B cell (primary cell): ENCODE data around the gene GRK5. TPM values are rescaled to one million over a fixed set of nuclear protein-coding genes. Genes with fewer than 3 reads are reported as not detected.
A peak's percentile ranks its signal among the peaks of the same experiment; 100 is the strongest.

Experiments used
- ATAC-seq: fragments of 200-7000 bp; cut with Tn5 transposase; one replicate; pipeline ENCODE4 v1.10.0; 2021; ENCODE audit warnings: low read depth, mild to moderate bottlenecking, moderate number of reproducible peaks, moderate library complexity
- CTCF ChIA-PET: fragments of 350-600 bp; sonication (Branson Sonifier 250); formaldehyde crosslinking; loops from one replicate; lab custom pipeline; 2021; ENCODE audit warnings: antibody characterized with exemption, inconsistent platforms; lab: Charles Lee
- POLR2A ChIA-PET: fragments of 350-600 bp; sonication (Branson Sonifier 250); formaldehyde crosslinking; loops from one replicate; lab custom pipeline; 2021; ENCODE audit warnings: antibody characterized with exemption; lab: Charles Lee
- DNase-seq: peaks from one replicate; pipeline ENCODE4 v3.0.0; 2013
- H2AFZ ChIP-seq: 2 replicates; pipeline ENCODE4 v1.6.1; 2012; ENCODE audit warnings: mild to moderate bottlenecking, low read depth, low read length; ENCODE audit not compliant: insufficient read depth, poor library complexity, severe bottlenecking
- H3K27ac ChIP-seq, 2 donors: 1 replicate in 1 of 2; 2 replicates in 1 of 2; pipeline ENCODE4 v1.5.1; 2012 to 2013; ENCODE audit warnings: low read length in 2 of 2, mild to moderate bottlenecking in 2 of 2, moderate library complexity in 1 of 2
- H3K27me3 ChIP-seq, 4 experiments: fragments of 200-600 bp in 1 of 4; sonication (generic) in 1 of 4; replicated peaks in 1 of 4; 1 replicate in 2 of 4; 2 replicates in 2 of 4; pipeline versions ENCODE4 v1.6.1 to v1.7.0; 2013 to 2016; ENCODE audit warnings: low read length in 3 of 4, mild to moderate bottlenecking in 2 of 4, mixed read lengths in 1 of 4, moderate library complexity in 1 of 4; ENCODE audit not compliant: insufficient read depth in 4 of 4, control insufficient read depth in 3 of 4; ENCODE audit errors: control extremely low read depth in 1 of 4
- H3K36me3 ChIP-seq, 2 experiments: replicated peaks in 1 of 2; 1 replicate in 1 of 2; 2 replicates in 1 of 2; pipeline versions ENCODE4 v1.6.1 to v1.7.1; 2013; ENCODE audit warnings: low read length in 1 of 2; ENCODE audit not compliant: insufficient read depth in 2 of 2, control insufficient read depth in 1 of 2; ENCODE audit errors: control extremely low read depth in 1 of 2, extremely low read depth in 1 of 2
- H3K4me1 ChIP-seq, 2 donors: fragments of 200-600 bp in 1 of 2; sonication (generic) in 1 of 2; 1 replicate in 1 of 2; 2 replicates in 1 of 2; pipeline versions ENCODE4 v1.5.1 to v1.6.1; 2013 to 2017; ENCODE audit warnings: low read length in 2 of 2; ENCODE audit not compliant: control insufficient read depth in 2 of 2, insufficient read depth in 2 of 2
- H3K4me2 ChIP-seq: replicated peaks from 2 replicates; pipeline ENCODE3; 2012; ENCODE audit warnings: mild to moderate bottlenecking, low read depth, low read length; ENCODE audit not compliant: poor library complexity, severe bottlenecking
- H3K4me3 ChIP-seq, 5 experiments: fragments of 200-600 bp in 1 of 5; sonication (generic) in 1 of 5; 1 replicate in 3 of 5; 2 replicates in 2 of 5; pipeline versions ENCODE4 v1.5.1 to v1.7.0; 2011 to 2016; ENCODE audit warnings: low read length in 4 of 5, mild to moderate bottlenecking in 4 of 5, low read depth in 2 of 5, control low read depth in 1 of 5, moderate library complexity in 1 of 5; ENCODE audit not compliant: insufficient read depth in 1 of 5; ENCODE audit errors: control extremely low read depth in 1 of 5, extremely low read depth in 1 of 5
- H3K79me2 ChIP-seq: fragments of 200-600 bp; sonication (generic); one replicate; pipeline ENCODE4 v1.6.0; 2016; ENCODE audit warnings: low read length; ENCODE audit not compliant: control insufficient read depth, insufficient read depth
- H3K9ac ChIP-seq: fragments of 200-600 bp; sonication (generic); 2 replicates; pipeline ENCODE4 v1.6.1; 2017; ENCODE audit warnings: mild to moderate bottlenecking, low read length, moderate library complexity
- H3K9me3 ChIP-seq, 3 donors: one replicate each; pipeline versions ENCODE4 v1.6.1 to v1.7.1; 2013; ENCODE audit warnings: low read length in 2 of 3; ENCODE audit not compliant: control insufficient read depth in 2 of 3, insufficient read depth in 1 of 3; ENCODE audit errors: control extremely low read depth in 1 of 3
- H4K20me1 ChIP-seq: 2 replicates; pipeline ENCODE4 v1.6.0; 2012; ENCODE audit warnings: mild to moderate bottlenecking, low read length; ENCODE audit not compliant: insufficient read depth, control insufficient read depth, poor library complexity, severe bottlenecking
- H3K27ac Mint-ChIP-seq: one replicate; pipeline ENCODE4 v1.8.0; 2021; ENCODE audit warnings: mixed read lengths
- H3K27me3 Mint-ChIP-seq: one replicate; pipeline ENCODE4 v1.8.0; 2021; ENCODE audit warnings: mixed read lengths
- H3K4me1 Mint-ChIP-seq: one replicate; pipeline ENCODE4 v1.8.0; 2021; ENCODE audit warnings: mixed read lengths
- H3K4me3 Mint-ChIP-seq: one replicate; pipeline ENCODE4 v1.8.0; 2021; ENCODE audit warnings: mixed read lengths
- H3K9me3 Mint-ChIP-seq: one replicate; pipeline ENCODE4 v1.8.0; 2022; ENCODE audit warnings: mixed read lengths; ENCODE audit not compliant: insufficient read depth
- EZH2 ChIP-seq: IDR thresholded peaks from 2 replicates; pipeline ENCODE4 v1.6.1; 2012; ENCODE audit warnings: borderline replicate concordance, low read depth, mild to moderate bottlenecking, moderate library complexity, low read length; ENCODE audit not compliant: insufficient read depth, poor library complexity, severe bottlenecking
- WGBS: methylation state at CpG from one replicate; pipeline ENCODE4 v1.1.5; 2013; ENCODE audit warnings: missing lambda C conversion rate; ENCODE audit not compliant: insufficient coverage; 5-methylcytosine and 5-hydroxymethylcytosine counted together
- intact Hi-C: fragments of 100-400 bp; cut with micrococcal nuclease; formaldehyde crosslinking; loops from one replicate; pipeline ENCODE4 v1.10.0; 2022
- polyA plus RNA-seq: library from polyadenylated mRNA; depleted of rRNA; stranded (reverse); fragments of >200 nt; gene quantifications from 2 replicates; pipeline ENCODE4 v1.2.3, GENCODE V29; 2012
- total RNA-seq, 2 donors: library from RNA; stranded (reverse); fragments of 120-200 nt in 1 of 2; gene quantifications; 1 replicate in 1 of 2; 2 replicates in 1 of 2; pipeline versions ENCODE4 v1.2.3 to v1.2.4, GENCODE V29; 2013 to 2022
- TF ChIP-seq, protein P1 (sequence below): fragments of 200-600 bp; IDR thresholded peaks from one replicate; pipeline ENCODE4 v1.8.0; 2022; ENCODE audit warnings: antibody characterized with exemption, mild to moderate bottlenecking

The GRK5 gene
- total and polyA plus RNA-seq, 2 donors (not counting 1 experiment from before 2014, with no cell fraction given) = 21.9 to 54.8 TPM

- Histone ChIP-seq H3K4me3 (no peak overlapping the region), H3K27me3 (no peaks in the 10 kb centered on the region), H3K4me1 (peaks cover 0 to 6% of the 10 kb centered on the region in 2 donors), H3K4me2 (no peak overlapping the region), H3K9me3 (peaks cover 0 to 3% (median 0%) of the 10 kb centered on the region in 3 donors), H3K36me3 (peaks cover 0 to 6% of the 10 kb centered on the region in 2 experiments), H3K27ac (no peak overlapping the region), H2AFZ (no peak overlapping the region), H4K20me1 (peaks cover 31% of the 10 kb centered on the region), H3K9ac (no peak overlapping the region), H3K79me2 (peaks cover 94% of the 10 kb centered on the region)
- peak overlapping the region; percentile 65 for H3K27ac Mint-ChIP-seq
- ChIA-PET CTCF (no interaction called here), POLR2A (no interaction called here)
- TF ChIP-seq, protein P1, sequence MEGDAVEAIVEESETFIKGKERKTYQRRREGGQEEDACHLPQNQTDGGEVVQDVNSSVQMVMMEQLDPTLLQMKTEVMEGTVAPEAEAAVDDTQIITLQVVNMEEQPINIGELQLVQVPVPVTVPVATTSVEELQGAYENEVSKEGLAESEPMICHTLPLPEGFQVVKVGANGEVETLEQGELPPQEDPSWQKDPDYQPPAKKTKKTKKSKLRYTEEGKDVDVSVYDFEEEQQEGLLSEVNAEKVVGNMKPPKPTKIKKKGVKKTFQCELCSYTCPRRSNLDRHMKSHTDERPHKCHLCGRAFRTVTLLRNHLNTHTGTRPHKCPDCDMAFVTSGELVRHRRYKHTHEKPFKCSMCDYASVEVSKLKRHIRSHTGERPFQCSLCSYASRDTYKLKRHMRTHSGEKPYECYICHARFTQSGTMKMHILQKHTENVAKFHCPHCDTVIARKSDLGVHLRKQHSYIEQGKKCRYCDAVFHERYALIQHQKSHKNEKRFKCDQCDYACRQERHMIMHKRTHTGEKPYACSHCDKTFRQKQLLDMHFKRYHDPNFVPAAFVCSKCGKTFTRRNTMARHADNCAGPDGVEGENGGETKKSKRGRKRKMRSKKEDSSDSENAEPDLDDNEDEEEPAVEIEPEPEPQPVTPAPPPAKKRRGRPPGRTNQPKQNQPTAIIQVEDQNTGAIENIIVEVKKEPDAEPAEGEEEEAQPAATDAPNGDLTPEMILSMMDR = no peak
- TF ChIP-seq EZH2 = no peak
- 99% methylated on average over 5 of the region's 7 CpGs for WGBS
- no peaks in the 10 kb centered on the region for H3K9me3 Mint-ChIP-seq
- ATAC-seq (no peak), DNase-seq (no peak)
- intact Hi-C loops = no loop called here
- H3K4me3 Mint-ChIP-seq = no peak overlapping the region
- H3K27me3 Mint-ChIP-seq = no peaks in the 10 kb centered on the region
- H3K4me1 Mint-ChIP-seq = peaks cover 41% of the 10 kb centered on the region
Measured at GRCh38 chr10:119251315-119251708, 43.9 kb downstream of the GRK5 start.

DNA sequence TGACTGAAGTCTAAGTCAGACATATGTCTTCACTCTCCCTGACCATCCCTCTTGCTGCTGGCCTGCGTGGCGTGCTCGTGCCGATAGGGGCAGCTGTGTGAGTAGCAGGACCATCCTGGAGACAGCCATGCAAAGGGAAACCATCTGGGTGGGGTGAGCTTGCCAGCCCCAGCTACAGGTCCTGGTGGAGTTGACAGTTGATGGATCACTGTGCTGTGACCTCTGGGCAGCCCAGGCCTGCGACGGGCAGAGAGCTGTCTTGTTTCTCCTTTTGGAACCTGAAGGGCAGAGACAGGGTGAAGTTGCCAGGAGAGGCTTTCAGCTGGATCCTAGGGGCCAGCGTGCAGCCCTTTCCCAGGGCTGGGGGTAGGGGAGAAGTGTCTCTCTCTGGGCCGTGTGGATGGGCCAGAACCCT is 44.7 kb downstream of the GRK5 start:
- Histone ChIP-seq H3K27ac (no peak overlapping the region), H3K27me3 (no peaks in the 10 kb centered on the region), H3K4me2 (no peak overlapping the region), H4K20me1 (peaks cover 28% of the 10 kb centered on the region), H2AFZ (no peak overlapping the region), H3K4me3 (no peak overlapping the region), H3K36me3 (peaks cover 0 to 6% of the 10 kb centered on the region in 2 experiments), H3K4me1 (peaks cover 0 to 6% of the 10 kb centered on the region in 2 donors), H3K79me2 (peaks cover 94% of the 10 kb centered on the region), H3K9me3 (peaks cover 0 to 6% (median 0%) of the 10 kb centered on the region in 3 donors), H3K9ac (no peak overlapping the region)
- no peak for DNase-seq
- Mint-ChIP-seq H3K4me3 (no peak overlapping the region), H3K4me1 (peaks cover 41% of the 10 kb centered on the region), H3K9me3 (no peaks in the 10 kb centered on the region), H3K27ac (peak overlapping the region; percentile 65), H3K27me3 (no peaks in the 10 kb centered on the region)
- TF ChIP-seq, protein P1 = no peak
- TF ChIP-seq EZH2 = no peak
- ChIA-PET POLR2A (no interaction called here), CTCF (no interaction called here)
- intact Hi-C loops = no loop called here
- 99% methylated on average over 8 of the region's 8 CpGs for WGBS
- ATAC-seq = no peak
